HG02610 (cell line): ENCODE data around the gene STOML2.
"Not testable (repeated sequence)": the region's sequence is repeated elsewhere in the genome, so short reads cannot be mapped to it uniquely, and the experiment has no call there.

Experiments
- ATAC-seq: cut with Tn5 transposase; IDR thresholded peaks from one replicate; pipeline ENCODE4 v1.9.1; 2021; ENCODE audit warnings: mild to moderate bottlenecking, moderate library complexity; ENCODE audit not compliant: unreplicated experiment

Gene STOML2

DNA sequence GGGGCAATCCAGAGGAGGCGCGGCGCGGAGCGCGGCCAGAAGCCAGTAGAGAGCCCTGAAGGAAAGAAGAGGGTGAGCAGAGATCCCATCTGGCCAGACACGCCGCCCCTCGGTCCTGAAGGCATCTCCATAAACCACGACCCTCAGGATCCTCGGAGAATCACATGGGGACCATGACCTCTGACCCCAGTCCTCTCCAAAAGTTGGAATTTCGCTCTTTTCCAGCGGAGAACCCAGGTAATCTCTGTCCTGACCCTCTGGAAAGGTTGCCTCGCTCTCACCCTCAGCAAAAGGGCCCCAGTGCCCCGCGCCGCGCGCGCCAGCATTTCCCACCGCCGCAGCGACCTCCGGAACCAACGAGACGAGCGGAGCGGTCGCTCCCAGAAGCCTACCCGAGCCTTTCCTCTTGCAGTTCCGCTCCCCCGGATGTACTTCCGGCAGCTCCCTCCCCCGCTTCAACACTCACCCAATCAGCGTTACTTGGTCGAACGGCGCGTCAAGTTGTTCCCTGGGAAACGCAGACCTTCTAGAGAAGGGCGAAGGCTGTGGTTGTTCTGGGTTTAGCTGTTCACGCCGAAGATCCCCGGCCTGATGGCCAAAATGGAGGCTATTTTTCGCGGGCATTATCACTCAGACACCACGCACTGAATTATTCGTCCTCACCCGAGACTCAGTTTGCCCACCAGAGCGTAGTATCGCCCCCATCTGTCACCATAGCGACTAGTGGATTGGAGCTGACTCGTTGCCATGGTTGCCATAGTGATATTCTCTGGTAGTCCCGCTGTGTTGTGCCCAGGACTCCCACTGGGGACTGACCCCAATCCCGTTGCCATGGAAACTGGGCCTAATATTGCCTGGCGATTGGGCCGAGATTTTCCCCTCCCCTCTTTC is at the start of gene STOML2:
Gene STOML2 (minus strand): TSS at position 363 of the 891 bp plus-strand sequence. CDS start 37 bp downstream, at position 326.
- peak; percentile 93 for ATAC-seq

GRCh38 chr9:35147941-35148563 is 45.1 kb upstream of the STOML2 start:
- not testable (repeated sequence) for ATAC-seq

- no peak for ATAC-seq
These were observed 39.1 kb upstream of the STOML2 start for GRCh38 chr9:35142037-35142436.

DNA sequence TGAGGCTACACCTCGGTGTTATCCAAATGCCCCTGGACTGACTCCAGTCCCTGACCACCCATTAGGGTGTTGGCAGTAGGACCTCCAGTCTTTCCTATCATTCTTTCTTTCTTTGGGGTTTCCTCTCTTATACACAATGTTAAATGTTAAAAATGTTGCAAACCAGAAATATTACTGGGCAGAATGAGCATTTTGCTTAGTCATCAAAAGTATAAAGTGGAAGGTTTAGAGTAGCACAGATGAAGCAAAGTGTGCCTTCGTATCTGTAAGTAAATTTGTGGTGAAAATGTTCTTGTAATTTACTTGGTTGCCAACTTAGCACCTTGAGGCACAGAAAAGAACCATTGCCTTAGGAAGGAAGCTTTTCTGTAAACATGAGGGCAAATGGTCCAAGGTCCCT is 37.2 kb upstream of the STOML2 start:
- no peak for ATAC-seq

GRCh38 chr9:35136866-35137265 is 33.9 kb upstream of the STOML2 start:
- ATAC-seq, result no peak

- no peak for ATAC-seq
These were observed 33.1 kb upstream of the STOML2 start for GRCh38 chr9:35135988-35136387.

DNA sequence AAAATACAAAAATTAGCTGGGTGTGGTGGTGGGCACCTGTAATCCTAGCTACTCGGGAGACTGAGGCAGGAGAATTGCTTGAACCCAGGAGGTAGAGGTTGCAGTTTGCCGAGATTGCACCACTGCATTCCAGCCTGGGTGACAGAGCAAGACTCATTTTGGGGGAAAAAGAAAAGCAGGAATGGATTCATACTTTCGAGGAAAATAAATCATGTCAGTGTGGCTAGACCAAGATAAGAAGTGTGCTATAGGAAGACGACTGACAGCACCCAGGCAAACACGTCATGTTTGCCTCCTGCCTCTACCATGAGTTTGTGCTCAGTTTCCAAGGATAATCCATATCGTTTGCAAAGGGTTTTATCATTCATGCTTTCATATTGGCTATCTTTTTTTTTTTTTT is 32.0 kb upstream of the STOML2 start:
- no peak for ATAC-seq

DNA sequence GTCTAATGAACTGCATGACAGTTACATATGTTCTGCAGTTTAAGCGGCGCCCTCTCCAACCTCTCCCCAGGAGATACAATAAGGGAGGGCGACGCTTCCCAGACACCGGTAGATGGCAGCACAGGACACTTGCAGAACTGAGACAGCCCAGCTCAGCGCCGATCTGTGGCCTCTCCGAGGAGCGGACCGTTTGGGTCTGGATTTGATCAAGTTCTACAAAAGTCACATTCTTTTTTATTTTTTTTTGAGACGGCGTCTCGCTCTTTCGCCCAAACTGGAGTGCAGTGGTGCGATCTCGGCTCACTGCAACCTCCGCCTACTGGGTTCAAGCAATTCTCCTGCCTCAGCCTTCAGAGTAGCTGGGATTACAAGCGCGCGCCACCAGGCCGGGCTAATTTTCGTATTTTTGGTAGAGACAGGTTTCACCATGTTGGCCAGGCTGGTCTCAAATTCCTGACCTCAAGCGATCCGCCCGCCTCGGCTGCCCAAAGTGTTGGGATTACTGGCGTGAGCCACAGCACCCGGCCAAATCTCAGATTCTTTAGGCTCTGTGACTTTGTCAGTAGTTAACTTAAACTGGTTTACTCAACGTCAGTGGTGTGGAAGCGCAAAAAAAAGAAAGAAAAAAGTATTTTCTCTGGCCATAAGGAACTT is 14.1 kb upstream of the STOML2 start:
- peak; percentile 34 for ATAC-seq

DNA sequence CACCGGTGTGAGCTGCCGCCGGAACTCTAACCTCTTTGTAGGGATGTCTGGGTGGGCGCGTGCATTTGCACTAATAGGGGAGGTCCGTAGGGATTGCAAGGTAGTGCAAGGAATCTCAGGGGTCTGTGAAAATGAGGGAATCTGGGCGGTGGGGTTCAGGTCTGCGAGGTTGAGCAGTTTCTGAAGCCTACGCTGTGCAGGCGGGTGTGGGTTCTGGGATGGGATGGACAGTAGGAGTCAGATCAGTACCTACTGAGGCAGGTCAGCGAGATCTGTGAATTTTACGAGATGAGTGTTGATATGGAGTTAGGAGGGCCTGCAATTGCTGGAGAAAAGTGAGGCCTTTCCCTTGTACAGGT is 13.6 kb upstream of the STOML2 start:
- ATAC-seq, result no peak

GRCh38 chr9:35115680-35116538 is 13.0 kb upstream of the STOML2 start, which contains the start of gene ATOSB:
Gene ATOSB, minus strand, starts transcription at chr9:35115862. Its CDS starts 7,588 bp downstream, at chr9:35108274.
- ATAC-seq, result peak; percentile 53

DNA sequence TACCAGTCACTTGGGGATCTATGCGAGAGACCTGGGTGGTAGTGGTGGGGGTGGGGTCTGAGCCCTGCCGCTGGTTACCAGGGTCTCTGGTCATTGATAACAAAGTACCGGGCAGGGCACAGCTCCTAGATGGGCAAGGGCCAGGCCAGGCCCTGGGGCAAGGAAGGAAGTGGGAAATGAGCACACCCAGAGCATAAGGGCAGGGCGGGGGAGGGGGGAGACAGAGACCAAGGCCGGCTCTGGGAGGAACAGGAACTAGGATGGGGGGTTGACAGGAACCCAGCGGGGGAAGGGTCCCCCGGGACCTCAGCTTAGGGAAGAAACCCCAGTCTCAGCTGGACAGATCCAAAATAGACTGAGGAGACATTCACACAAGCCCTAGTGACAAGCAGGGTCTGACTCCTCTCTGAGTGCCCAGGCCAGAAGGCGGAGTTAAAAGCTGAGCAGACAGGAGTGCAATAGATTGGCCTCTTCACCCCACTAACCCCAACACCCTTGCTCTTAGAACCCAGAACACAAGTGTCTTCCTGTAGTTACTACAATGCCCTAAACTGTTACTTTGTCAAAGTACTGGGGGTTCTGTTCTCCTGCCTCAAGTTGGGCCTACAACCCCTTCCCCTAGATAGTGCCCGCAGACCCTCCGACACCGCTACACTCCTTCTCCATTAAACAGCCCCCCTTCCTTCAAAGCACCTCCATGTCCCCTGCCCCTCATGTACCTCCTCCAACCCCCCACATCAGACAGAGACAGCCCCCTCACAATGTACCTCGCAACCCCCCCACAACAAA is 12.1 kb upstream of the STOML2 start:
- no peak for ATAC-seq

DNA sequence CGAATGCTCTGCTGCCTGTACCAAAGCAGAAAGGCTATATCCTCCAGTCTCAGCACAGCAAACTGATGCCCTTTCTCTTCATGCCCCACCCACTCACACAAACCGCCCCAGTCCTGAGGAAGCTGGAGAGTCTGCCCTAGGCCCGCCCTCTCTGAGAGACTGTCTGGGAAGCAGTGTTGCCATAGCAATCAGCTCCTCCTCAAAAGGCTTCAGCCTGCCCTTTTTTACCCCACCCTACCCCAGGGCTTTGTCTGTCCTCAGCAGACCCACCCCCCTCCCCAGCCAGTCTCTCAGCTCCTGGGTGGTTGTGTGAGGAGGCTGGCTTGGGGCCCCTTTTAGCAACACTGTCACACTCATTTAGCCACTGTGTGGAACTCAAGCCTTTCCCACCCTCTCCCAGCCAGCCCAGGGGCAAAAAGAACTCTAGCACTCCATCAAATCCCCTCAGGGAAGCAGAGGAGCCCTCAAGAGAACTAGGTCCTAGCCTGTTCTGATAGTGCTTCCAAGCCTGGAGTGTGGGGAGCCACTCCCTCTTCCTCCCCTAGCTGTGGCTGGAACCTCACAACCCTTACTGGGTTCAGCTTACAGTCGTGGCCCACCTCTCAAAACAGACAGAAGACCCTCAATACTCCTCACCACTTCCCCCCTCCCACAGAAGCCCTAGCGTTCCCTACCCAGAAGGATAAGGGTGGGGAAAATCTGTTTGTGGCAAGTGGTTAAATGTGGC is 11.3 kb upstream of the STOML2 start:
- ATAC-seq, result peak; percentile 23

DNA sequence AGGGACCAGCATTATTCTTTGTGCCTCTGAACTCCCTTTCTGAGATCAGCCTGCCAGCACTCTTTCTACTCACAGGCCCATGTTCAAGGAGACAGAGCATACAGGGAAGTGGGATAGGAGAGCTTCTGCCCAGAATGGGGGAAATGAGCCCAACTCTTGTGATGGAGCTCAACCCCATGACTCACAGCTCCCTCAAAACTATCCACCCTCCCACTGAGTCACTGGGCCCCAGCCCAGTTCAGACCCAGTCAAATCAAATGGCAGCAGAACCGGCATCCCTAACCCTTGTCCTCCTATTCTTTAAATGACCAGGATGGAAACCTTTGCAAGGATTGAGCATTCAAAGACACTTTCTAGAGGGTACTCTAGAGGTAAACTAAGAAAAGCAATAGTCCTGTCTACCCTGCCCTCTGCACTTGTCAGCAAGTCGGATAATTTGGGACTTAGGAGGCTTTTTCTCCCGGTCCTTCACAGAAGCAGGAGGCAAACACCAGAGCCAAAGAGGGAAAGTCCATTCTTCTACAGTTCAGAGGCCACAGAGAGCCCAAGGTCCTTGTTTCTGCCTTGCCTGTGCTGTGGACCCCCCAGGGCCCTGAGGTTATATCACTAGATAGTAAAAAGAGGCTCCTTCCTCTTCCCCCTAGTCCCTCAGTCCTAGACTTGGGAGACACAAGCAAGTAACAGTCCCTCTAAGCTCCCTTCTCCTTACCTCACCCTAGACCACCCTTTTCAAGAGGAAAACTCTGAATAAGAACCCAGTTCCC is 9.5 kb upstream of the STOML2 start:
- ATAC-seq, result no peak

GRCh38 chr9:35111001-35111933 is 8.3 kb upstream of the STOML2 start:
- ATAC-seq, result peak; percentile 78

DNA sequence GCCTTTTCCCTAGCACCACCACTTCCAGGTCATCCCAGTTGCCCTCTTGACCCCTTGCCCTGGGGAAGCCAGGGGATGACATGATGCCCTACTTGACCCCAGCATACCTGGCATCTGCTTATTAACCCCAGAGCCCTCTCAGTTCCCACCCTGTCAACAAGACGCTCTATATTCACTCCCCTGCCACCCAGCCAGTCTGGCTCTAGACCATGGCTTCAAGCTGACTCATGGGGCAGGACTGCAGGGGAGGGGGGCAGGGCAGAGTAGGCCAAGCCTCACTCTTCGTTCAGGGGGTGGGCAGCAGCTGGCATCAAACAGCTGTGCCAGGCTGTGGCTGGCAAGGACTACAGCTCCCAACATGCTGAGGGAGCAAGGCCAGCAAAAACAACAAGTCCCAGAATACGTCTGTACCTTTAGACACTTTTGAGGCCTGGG is 7.4 kb upstream of the STOML2 start:
- ATAC-seq, result no peak

DNA sequence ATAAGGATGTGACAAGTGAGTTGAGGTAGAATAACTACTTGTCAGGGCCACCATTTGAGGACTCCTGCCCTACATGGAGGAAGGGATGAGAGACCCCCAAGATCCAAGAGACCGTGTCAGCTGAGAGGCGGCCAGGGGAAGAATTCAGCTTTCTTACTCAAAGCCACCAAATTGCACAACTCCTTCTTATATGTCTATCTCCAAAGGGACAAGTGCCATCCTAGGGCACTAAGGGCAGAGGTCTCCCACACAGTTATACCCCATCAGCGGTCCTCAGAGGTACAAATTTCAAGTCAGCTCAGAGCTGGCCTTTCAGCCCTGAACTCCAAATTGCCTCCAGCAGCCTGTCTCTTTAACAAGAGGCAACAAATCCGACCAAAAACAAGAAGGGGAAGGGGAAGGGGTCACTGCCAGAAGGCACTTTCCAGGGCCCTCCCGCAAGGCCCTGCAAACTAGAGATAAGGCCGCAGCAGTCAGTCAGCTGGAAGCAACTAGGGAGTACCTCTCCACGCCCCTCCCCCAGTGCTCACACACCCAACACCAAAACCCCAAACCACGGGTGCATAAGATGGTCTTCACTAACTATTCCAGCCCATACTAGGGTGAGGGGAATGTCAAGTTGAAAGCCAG is 6.1 kb upstream of the STOML2 start:
- ATAC-seq, result no peak

DNA sequence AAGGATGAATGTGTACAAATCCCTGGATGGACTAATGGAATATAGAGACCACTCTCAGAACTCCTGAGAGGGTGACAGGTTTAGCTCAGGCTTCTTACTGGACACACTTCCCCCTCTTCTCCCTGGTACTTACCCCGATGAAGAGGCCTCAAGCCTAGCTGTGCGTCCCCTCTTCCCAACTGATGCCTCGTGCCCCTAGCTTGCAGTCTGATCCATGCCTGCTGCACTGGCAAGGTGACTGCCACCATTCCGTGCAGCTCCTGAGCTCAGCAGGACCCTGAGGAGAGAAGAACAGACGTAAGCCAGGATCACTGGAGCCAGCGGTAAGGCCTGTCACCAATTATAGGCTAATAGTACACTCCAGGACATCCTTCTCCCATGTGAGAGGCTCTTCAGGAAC is 5.5 kb upstream of the STOML2 start:
- no peak for ATAC-seq
